ENCODE data around the gene INPP5A. TPM values are rescaled to one million over a fixed set of nuclear protein-coding genes. Genes with fewer than 3 reads are reported as not detected.
A peak's percentile ranks its signal among the peaks of the same experiment; 100 is the strongest.

Gene INPP5A
- total and polyA plus RNA-seq, 10 of the 15 experiments (the other 5 are each of a cell fraction or from before 2014, with no cell fraction given), result 0.52 to 15.0 (median 6.3) TPM

- H3K36me3 ChIP-seq (ENCODE audit: control insufficient read depth in 2 of 2, insufficient read depth in 2 of 2, low read length in 1 of 2), result peaks cover 0 to 3% of the 10 kb centered on the region in 2 experiments; a peak in 3 of 4 replicates
- CTCF ChIA-PET, result no interaction called here
- H2AFZ ChIP-seq (ENCODE audit: control insufficient read depth, low read depth, low read length), result no peak overlapping the region
- no peak overlapping the region for H3K4me3 ChIP-seq
- ATAC-seq, result peak; percentile 37; the same call in 2 of the 3 replicates
- in situ Hi-C loops (cut with MboI) (no loop called here), intact Hi-C loops (cut with micrococcal nuclease; ENCODE audit: unreplicated experiment) (no loop called here)
- 99% methylated on average over 10 of the region's 20 CpGs for WGBS (ENCODE audit: insufficient coverage, insufficient replicate concordance, low lambda C conversion rate, missing lambda C conversion rate)
- H3K27ac ChIP-seq (ENCODE audit: control insufficient read depth, insufficient read depth), result no peak overlapping the region
- no peak for TF ChIP-seq POLR2A (IDR thresholded peaks at IDR 0.05; ENCODE audit: low read depth, low read length)
- no peak for TF ChIP-seq ZNF687 (IDR thresholded peaks at IDR 0.05)
- no peak for TF ChIP-seq POU2F2 (IDR thresholded peaks at IDR 0.05; ENCODE audit: borderline replicate concordance, low read depth, low read length)
- no peak for TF ChIP-seq POLR2AphosphoS2 (IDR thresholded peaks at IDR 0.05; ENCODE audit: low read depth, low read length)
- no peak for TF ChIP-seq EP300 (IDR thresholded peaks at IDR 0.05; ENCODE audit: borderline replicate concordance in 1 of 2, control insufficient read depth in 1 of 2, low read depth in 2 of 2, low read length in 2 of 2)
- TF ChIP-seq SMAD1 (IDR thresholded peaks at IDR 0.05; ENCODE audit: low read depth, partially characterized antibody), result no peak
- TF ChIP-seq FOXM1 (IDR thresholded peaks at IDR 0.05; ENCODE audit: low read depth, low read length), result no peak
- no peak for TF ChIP-seq SIX5 (IDR thresholded peaks at IDR 0.05; ENCODE audit: low read depth, low read length, severe bottlenecking)
- no peak for TF ChIP-seq CEBPZ (IDR thresholded peaks at IDR 0.05; ENCODE audit: low read depth, low read length)
- RAD21 ChIA-PET (ENCODE audit: unreplicated experiment), result no interaction called here
- no peaks in the 10 kb centered on the region for H4K20me1 ChIP-seq (ENCODE audit: control insufficient read depth, insufficient read depth)
- H3K27me3 ChIP-seq (replicated peaks in 1 of 2; ENCODE audit: control insufficient read depth in 2 of 2, insufficient read depth in 2 of 2, low read length in 1 of 2), result no peaks in the 10 kb centered on the region
- H3K9me3 ChIP-seq (replicated peaks; ENCODE audit: control insufficient read depth, insufficient read depth, low read length), result peaks cover 2% of the 10 kb centered on the region; the same call in 2 of the 3 replicates
- no peak overlapping the region for H3K4me2 ChIP-seq (ENCODE audit: control insufficient read depth, insufficient read depth)
- SMC1A ChIA-PET (ENCODE audit: uncharacterized antibody, unreplicated experiment), result no interaction called here
- POLR2A ChIA-PET, result no interaction called here
- no peak for DNase-seq (ENCODE audit: low read depth, low spot score)
- H3K4me1 ChIP-seq (ENCODE audit: control insufficient read depth, insufficient read depth, low read length), result no peaks in the 10 kb centered on the region
- BruUV-seq (replicated peaks), result no TSS peak
- no peak overlapping the region for H3K9ac ChIP-seq (ENCODE audit: control insufficient read depth, insufficient read depth, low read length)
- no peak for FAIRE-seq
- no peaks in the 10 kb centered on the region for H3K79me2 ChIP-seq (ENCODE audit: control insufficient read depth, insufficient read depth, low read length)
Observed at GRCh38 chr10:132752378-132752777, 214.8 kb downstream of the INPP5A start.

All from GM12878 (cell line).